KBM-7 (cell line): ENCODE results near the gene SIX4.

Source experiments
- DNase-seq: peaks from one replicate; pipeline ENCODE4 v3.0.0-alpha.2; 2015
- in situ Hi-C: fragments of 300-500 bp; cut with MboI; formaldehyde crosslinking; loops from 2 replicates; pipeline ENCODE4 v1.14.3; 2020; ENCODE audit warnings: low sequenced_read_pairs, low pct_unique_long_range_greater_than_20kb, mixed read lengths

The SIX4 gene

GRCh38 chr14:60670989-60671388 lies 53.2 kb downstream of the SIX4 start:
- no peak for DNase-seq
- in situ Hi-C loops: no loop called here

- DNase-seq: no peak
- in situ Hi-C loops: no loop called here
Observed at GRCh38 chr14:60668431-60669112, 55.6 kb downstream of the SIX4 start.

GRCh38 chr14:60665177-60665550 lies 59.0 kb downstream of the SIX4 start:
- in situ Hi-C loops: no loop called here
- no peak for DNase-seq

- in situ Hi-C loops: no loop called here
- DNase-seq: no peak
Observed at GRCh38 chr14:60662982-60663381, 61.2 kb downstream of the SIX4 start.

- in situ Hi-C loops: no loop called here
- DNase-seq: peak; percentile 45
Observed at GRCh38 chr14:60661721-60662120, 62.4 kb downstream of the SIX4 start.
